H1 (cell line): ENCODE measurements around the gene STARD13. TPM values are rescaled to one million over a fixed set of nuclear protein-coding genes. Genes with fewer than 3 reads are reported as not detected.

Experiments used
- CTCF ChIA-PET: fragments of 300-600 bp; sonication (Branson Sonifier 250); formaldehyde crosslinking; loops from one replicate; lab custom pipeline; 2021; ENCODE audit not compliant: partially characterized antibody; lab: Charles Lee
- POLR2A ChIA-PET: fragments of 300-600 bp; sonication (Branson Sonifier 250); formaldehyde crosslinking; loops from one replicate; lab custom pipeline; 2021; ENCODE audit warnings: inconsistent platforms; ENCODE audit not compliant: partially characterized antibody; lab: Charles Lee
- DNase-seq, 2 experiments: peaks; one replicate each; pipeline versions ENCODE4 v3.0.0 to v3.0.0-alpha.2; 2010 to 2022; ENCODE audit warnings: low spot score in 2 of 2, low read depth in 1 of 2, mixed read lengths in 1 of 2
- FAIRE-seq: peaks from 2 replicates; lab custom pipeline; 2011; peaks lifted over from hg19 to GRCh38; lab: Jason Lieb, UNC
- H2AFZ ChIP-seq: 2 replicates; pipeline ENCODE4 v1.8.1; 2012; ENCODE audit warnings: low read length, inconsistent platforms
- H2AK5ac ChIP-seq: 2 replicates; pipeline ENCODE4 v1.6.1; 2013; ENCODE audit warnings: low read depth, low read length
- H2BK120ac ChIP-seq: replicated peaks from 2 replicates; pipeline ENCODE3; 2013; ENCODE audit warnings: low read depth, low read length, inconsistent platforms
- H2BK12ac ChIP-seq: 2 replicates; pipeline ENCODE4 v1.6.1; 2013; ENCODE audit warnings: low read depth, low read length
- H2BK15ac ChIP-seq: 2 replicates; pipeline ENCODE4 v1.6.1; 2013; ENCODE audit warnings: low read length
- H2BK20ac ChIP-seq: 2 replicates; pipeline ENCODE4 v1.6.1; 2013; ENCODE audit warnings: low read length
- H2BK5ac ChIP-seq: 2 replicates; pipeline ENCODE4 v1.6.1; 2013; ENCODE audit warnings: low read depth, low read length
- H3K14ac ChIP-seq: 2 replicates; pipeline ENCODE4 v1.6.1; 2013; ENCODE audit warnings: inconsistent platforms; ENCODE audit not compliant: insufficient read length
- H3K18ac ChIP-seq: 2 replicates; pipeline ENCODE4 v1.6.1; 2013; ENCODE audit warnings: low read length; ENCODE audit errors: extremely low read depth
- H3K23ac ChIP-seq: 2 replicates; pipeline ENCODE4 v1.6.1; 2013; ENCODE audit warnings: inconsistent platforms; ENCODE audit not compliant: insufficient read length
- H3K23me2 ChIP-seq: 2 replicates; pipeline ENCODE4 v1.6.1; 2013; ENCODE audit warnings: low read depth, low read length
- H3K27ac ChIP-seq: 2 replicates; pipeline ENCODE4 v1.6.1; 2011; ENCODE audit warnings: low read depth, low read length, inconsistent platforms
- H3K27me3 ChIP-seq, 4 experiments: replicated peaks in 1 of 4; 1 replicate in 1 of 4; 2 replicates in 3 of 4; pipeline versions ENCODE4 v1.6.1 to v1.8.1; 2011 to 2013; ENCODE audit warnings: low read length in 3 of 4, mild to moderate bottlenecking in 3 of 4, inconsistent platforms in 2 of 4, mixed read lengths in 2 of 4, moderate library complexity in 1 of 4; ENCODE audit not compliant: control insufficient read depth in 3 of 4, insufficient read depth in 3 of 4; ENCODE audit errors: extremely low read depth in 1 of 4
- H3K36me3 ChIP-seq, 4 experiments: 2 replicates each; pipeline versions ENCODE4 v1.6.1 to v1.8.1; 2011 to 2013; ENCODE audit warnings: mild to moderate bottlenecking in 4 of 4, low read length in 3 of 4, moderate library complexity in 2 of 4, control low read depth in 1 of 4, inconsistent platforms in 1 of 4; ENCODE audit not compliant: insufficient read depth in 4 of 4, control insufficient read depth in 2 of 4
- H3K4ac ChIP-seq: replicated peaks from 2 replicates; pipeline ENCODE3; 2013; ENCODE audit warnings: low read length, low read depth, mixed read lengths, inconsistent platforms; ENCODE audit not compliant: insufficient read length
- H3K4me1 ChIP-seq, 4 experiments: replicated peaks in 1 of 4; 1 replicate in 1 of 4; 2 replicates in 3 of 4; pipeline versions ENCODE4 v1.6.1 to v1.8.1; 2011 to 2013; ENCODE audit warnings: low read length in 3 of 4, inconsistent platforms in 2 of 4, mixed read lengths in 1 of 4; ENCODE audit not compliant: insufficient read depth in 4 of 4, control insufficient read depth in 3 of 4
- H3K4me2 ChIP-seq, 2 experiments: 2 replicates each; pipeline versions ENCODE4 v1.6.1 to v1.8.1; 2011 to 2013; ENCODE audit warnings: low read depth in 2 of 2, low read length in 2 of 2, control low read depth in 1 of 2, inconsistent platforms in 1 of 2, mild to moderate bottlenecking in 1 of 2; ENCODE audit not compliant: insufficient read depth in 1 of 2
- H3K4me3 ChIP-seq, 4 experiments: fragments of 200-600, 300-600 bp in 1 of 4; sonication (generic), shearing (Covaris generic), sonication (Bioruptor Twin) in 1 of 4; 2 replicates each; pipeline versions ENCODE4 v1.5.1 to v1.8.1; 2011 to 2016; ENCODE audit warnings: low read length in 4 of 4, low read depth in 3 of 4, control low read depth in 2 of 4, inconsistent platforms in 2 of 4, mild to moderate bottlenecking in 2 of 4, mixed read lengths in 1 of 4, moderate library complexity in 1 of 4; ENCODE audit not compliant: insufficient read depth in 2 of 4; ENCODE audit errors: extremely low read depth in 1 of 4
- H3K56ac ChIP-seq: replicated peaks from 2 replicates; pipeline ENCODE3; 2013; ENCODE audit warnings: low read depth, mild to moderate bottlenecking, mixed read lengths, low read length, inconsistent platforms; ENCODE audit not compliant: insufficient read length
- H3K79me1 ChIP-seq: 2 replicates; pipeline ENCODE4 v1.6.1; 2013; ENCODE audit warnings: low read depth, low read length, control low read depth
- H3K79me2 ChIP-seq, 2 experiments: 2 replicates each; pipeline versions ENCODE4 v1.6.1 to v1.8.1; 2012 to 2013; ENCODE audit warnings: low read length in 2 of 2, mild to moderate bottlenecking in 2 of 2, inconsistent platforms in 1 of 2; ENCODE audit not compliant: insufficient read depth in 2 of 2, control insufficient read depth in 1 of 2
- H3K9ac ChIP-seq, 4 experiments: replicated peaks in 1 of 4; 1 replicate in 1 of 4; 2 replicates in 3 of 4; pipeline versions ENCODE4 v1.6.1 to v1.8.1; 2011 to 2013; ENCODE audit warnings: low read depth in 3 of 4, low read length in 3 of 4, control low read depth in 2 of 4, mild to moderate bottlenecking in 2 of 4, moderate library complexity in 2 of 4, inconsistent platforms in 1 of 4; ENCODE audit errors: extremely low read depth in 1 of 4
- H3K9me3 ChIP-seq, 2 experiments: 2 replicates each; pipeline versions ENCODE4 v1.6.1 to v1.8.1; 2012 to 2013; ENCODE audit warnings: mild to moderate bottlenecking in 2 of 2, moderate library complexity in 2 of 2, control low read depth in 1 of 2, inconsistent platforms in 1 of 2, low read depth in 1 of 2, low read length in 1 of 2, mixed read lengths in 1 of 2; ENCODE audit not compliant: insufficient read depth in 2 of 2
- H4K20me1 ChIP-seq, 2 experiments: replicated peaks in 1 of 2; 2 replicates each; pipeline versions ENCODE3 to v1.8.1; 2011 to 2013; ENCODE audit warnings: inconsistent platforms in 2 of 2, low read length in 2 of 2, mild to moderate bottlenecking in 1 of 2; ENCODE audit not compliant: insufficient read depth in 2 of 2, control insufficient read depth in 1 of 2
- H4K5ac ChIP-seq: 2 replicates; pipeline ENCODE4 v1.6.1; 2013; ENCODE audit warnings: low read length, low read depth, mixed read lengths, inconsistent platforms; ENCODE audit not compliant: insufficient read length
- H4K8ac ChIP-seq: 2 replicates; pipeline ENCODE4 v1.8.0; 2013; ENCODE audit warnings: mild to moderate bottlenecking, moderate library complexity, low read length, inconsistent platforms; ENCODE audit not compliant: insufficient read depth; ENCODE audit errors: extremely low read depth
- H4K91ac ChIP-seq: replicated peaks from 2 replicates; pipeline ENCODE3; 2013; ENCODE audit warnings: low read length, mixed read lengths, inconsistent platforms; ENCODE audit not compliant: insufficient read length
- ATF2 ChIP-seq: IDR thresholded peaks from 2 replicates; pipeline ENCODE4 v1.6.1; 2012; ENCODE audit warnings: low read length, inconsistent platforms
- RNF2 ChIP-seq: fragments of 200-900, 300-1000 bp; sonication (generic); IDR thresholded peaks from 2 replicates; pipeline ENCODE4 v1.7.1; 2016; ENCODE audit warnings: borderline replicate concordance, low read depth, mild to moderate bottlenecking, antibody characterized with exemption, low read length; ENCODE audit not compliant: poor library complexity, severe bottlenecking; ENCODE audit errors: missing control alignments
- SRF ChIP-seq: IDR thresholded peaks from 2 replicates; pipeline ENCODE4 v1.6.1; 2011; ENCODE audit warnings: mild to moderate bottlenecking, low read depth, low read length, moderate library complexity
- TBP ChIP-seq: IDR thresholded peaks from 2 replicates; pipeline ENCODE4 v1.6.1; 2011; ENCODE audit warnings: low read depth, low read length, improper control_type of control experiment
- WGBS, 2 experiments: shearing (Covaris generic) in 1 of 2; methylation state at CpG; one replicate each; pipeline versions ENCODE4 v1.1.6 to v1.1.7; 2013 to 2015; ENCODE audit warnings: low lambda C conversion rate in 2 of 2, mixed read lengths in 2 of 2, inconsistent platforms in 1 of 2, low coverage in 1 of 2, missing lambda C conversion rate in 1 of 2; ENCODE audit not compliant: insufficient replicate concordance in 2 of 2, insufficient coverage in 1 of 2, insufficient read length in 1 of 2; ENCODE audit errors: extremely low coverage in 1 of 2, missing lambda C conversion rate in 1 of 2; 5-methylcytosine and 5-hydroxymethylcytosine counted together
- polyA plus RNA-seq, 7 experiments: library from polyadenylated mRNA; depleted of rRNA in 3 of 7; stranded (reverse) in 5 of 7; unstranded in 2 of 7; fragments of >200 nt in 5 of 7; fragments of 200-250 nt in 2 of 7; gene quantifications; 1 replicate in 5 of 7; 2 replicates in 1 of 7; 4 replicates in 1 of 7; pipeline versions ENCODE4 v1.2.1 to v1.2.3, GENCODE V29; 2011 to 2013; ENCODE audit warnings: missing spikeins in 2 of 7, mixed read lengths in 2 of 7
- total RNA-seq: library from RNA; stranded (reverse); fragmentation: NEBNext Ultra II Directional; extraction: Animal tissue kit (Norgen Biotek cat#: 25700); gene quantifications from 2 replicates; pipeline ENCODE4 v1.2.1, GENCODE V29; 2021

STARD13 gene
- total and polyA plus RNA-seq, 2 of the 8 experiments (the other 6 are each of a cell fraction or from before 2014, with no cell fraction given) = 0.82 to 2.9 TPM

- Histone ChIP-seq H3K56ac (no peak overlapping the region), H3K9me3 (no peaks in the 10 kb centered on the region)
- TF ChIP-seq RNF2 (no peak), SRF (no peak), ATF2 (no peak), TBP (no peak)
Observed at GRCh38 chr13:33310245-33311038, 24.9 kb upstream of the STARD13 start.

More at GRCh38 chr13:33310245-33311038, 24.9 kb upstream of the STARD13 start:
- Histone ChIP-seq H2AFZ (no peak overlapping the region), H2BK12ac (no peak overlapping the region), H3K27ac (no peak overlapping the region), H3K79me2 (no peaks in the 10 kb centered on the region), H3K36me3 (no peaks in the 10 kb centered on the region), H4K8ac (no peak overlapping the region), H3K9ac (no peak overlapping the region), H2BK15ac (no peak overlapping the region), H3K4me1 (no peaks in the 10 kb centered on the region), H4K5ac (no peak overlapping the region), H4K20me1 (no peaks in the 10 kb centered on the region), H3K27me3 (no peaks in the 10 kb centered on the region), H3K4me3 (no peak overlapping the region), H2BK120ac (no peak overlapping the region), H4K91ac (no peak overlapping the region), H3K23ac (no peak overlapping the region), H3K4me2 (no peak overlapping the region), H3K18ac (no peak overlapping the region), H2BK20ac (no peak overlapping the region), H3K14ac (no peak overlapping the region), H3K4ac (no peak overlapping the region), H2BK5ac (no peak overlapping the region), H3K79me1 (no peaks in the 10 kb centered on the region), H3K23me2 (no peaks in the 10 kb centered on the region), H2AK5ac (no peak overlapping the region)
- ChIA-PET POLR2A (no interaction called here), CTCF (interaction anchor here (0.8 to 1.1 kb wide), 2 partner anchors 62 to 201 kb away, joined by 3 to 4 read pairs; no protein-coding TSS in a partner anchor)
- FAIRE-seq = no peak
- WGBS, 2 experiments = 88% methylated on average over 4 of the region's 4 CpGs; no CpG with 5 or more reads in 1 of the 2 experiments
- DNase-seq = no peak
